GM21423 (cell line): ENCODE data around the gene PRSS1.
"Not testable (repeated sequence)": the region's sequence is repeated elsewhere in the genome, so short reads cannot be mapped to it uniquely, and the experiment has no call there.

Source experiments
- ATAC-seq: cut with Tn5 transposase; IDR thresholded peaks from one replicate; pipeline ENCODE4 v1.9.1; 2021; ENCODE audit warnings: mild to moderate bottlenecking, moderate library complexity; ENCODE audit not compliant: unreplicated experiment

Gene PRSS1

DNA sequence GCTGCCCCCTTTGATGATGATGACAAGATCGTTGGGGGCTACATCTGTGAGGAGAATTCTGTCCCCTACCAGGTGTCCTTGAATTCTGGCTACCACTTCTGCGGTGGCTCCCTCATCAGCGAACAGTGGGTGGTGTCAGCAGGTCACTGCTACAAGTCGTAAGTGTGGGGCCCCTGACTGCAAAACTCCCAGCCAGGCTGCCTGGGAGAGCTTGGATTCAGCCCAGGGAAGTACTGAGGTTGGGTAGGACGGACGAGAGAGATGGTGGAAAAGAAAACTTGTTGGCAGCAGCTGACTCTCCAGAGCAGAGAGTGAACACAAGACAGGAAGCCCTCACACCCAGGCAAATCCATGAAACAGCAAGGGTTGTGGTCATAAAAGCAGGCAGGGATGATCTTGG is 22.8 kb downstream of the PRSS1 start:
- ATAC-seq = no peak

GRCh38 chr7:142772673-142773072 is 23.4 kb downstream of the PRSS1 start:
- no peak for ATAC-seq

GRCh38 chr7:142773230-142773629 is 24.0 kb downstream of the PRSS1 start:
- no peak for ATAC-seq

DNA sequence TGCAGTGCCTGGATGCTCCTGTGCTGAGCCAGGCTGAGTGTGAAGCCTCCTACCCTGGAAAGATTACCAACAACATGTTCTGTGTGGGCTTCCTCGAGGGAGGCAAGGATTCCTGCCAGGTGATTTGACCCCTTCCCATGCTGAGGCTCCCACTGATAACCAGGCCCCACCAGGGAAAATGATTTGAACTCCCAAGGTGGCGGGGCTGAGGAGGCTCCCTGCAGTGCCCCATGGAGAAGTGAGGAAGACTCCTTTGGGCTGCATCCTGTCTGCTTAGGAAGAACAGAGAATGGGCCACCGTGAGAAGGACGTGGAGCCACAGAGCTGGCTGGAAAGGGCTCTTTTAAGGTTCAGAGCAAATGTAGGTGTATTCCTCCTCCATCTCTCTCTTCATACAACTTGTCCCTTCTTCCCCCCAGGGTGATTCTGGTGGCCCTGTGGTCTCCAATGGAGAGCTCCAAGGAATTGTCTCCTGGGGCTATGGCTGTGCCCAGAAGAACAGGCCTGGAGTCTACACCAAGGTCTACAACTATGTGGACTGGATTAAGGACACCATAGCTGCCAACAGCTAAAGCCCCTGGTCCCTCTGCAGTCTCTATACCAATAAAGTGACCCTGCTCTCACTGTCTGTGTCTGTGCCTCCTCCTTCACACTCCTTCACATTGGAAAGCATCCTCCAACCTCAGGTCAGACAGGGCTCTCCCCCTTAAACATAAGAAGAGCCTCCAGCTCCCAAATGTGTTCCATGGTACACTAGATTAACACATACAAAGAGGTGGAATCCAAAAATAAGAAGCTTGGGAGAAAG is 24.9 kb downstream of the PRSS1 start:
- no peak for ATAC-seq

GRCh38 chr7:142774826-142775225 is 25.6 kb downstream of the PRSS1 start:
- ATAC-seq = no peak

- ATAC-seq = not testable (repeated sequence)
These were observed 26.3 kb downstream of the PRSS1 start for GRCh38 chr7:142775351-142776115.

DNA sequence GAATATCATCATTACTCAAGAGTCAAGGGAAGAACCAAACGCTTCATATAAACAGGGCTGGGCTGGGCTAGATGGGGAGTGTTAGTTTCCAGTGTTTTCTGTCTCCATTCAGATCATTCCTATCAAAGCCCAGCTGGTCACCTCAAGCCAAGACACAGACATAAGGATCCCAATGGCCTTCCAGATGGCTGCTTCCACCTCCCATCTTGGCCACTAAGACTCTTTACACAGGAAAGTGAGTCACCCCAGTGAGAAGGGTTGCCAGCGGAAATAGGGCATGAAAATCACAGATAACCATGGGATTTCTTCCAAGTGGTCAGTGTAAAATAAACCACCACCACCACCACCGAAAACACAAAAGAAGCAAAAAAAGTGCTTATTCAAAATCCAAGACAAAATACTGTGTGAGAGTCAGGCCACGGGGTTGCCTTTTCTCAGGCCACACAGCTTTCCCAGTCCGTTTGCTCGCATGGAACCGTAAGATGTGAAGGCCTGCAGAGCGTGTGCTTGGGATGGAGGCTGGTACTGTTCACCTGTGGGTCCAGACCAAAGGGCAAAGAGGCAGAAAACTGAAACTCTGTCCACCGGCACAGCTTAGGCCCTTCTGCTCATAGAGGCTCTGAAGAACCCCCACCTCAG is 27.1 kb downstream of the PRSS1 start:
- no peak for ATAC-seq

- ATAC-seq = not testable (repeated sequence)
These were observed 27.6 kb downstream of the PRSS1 start for GRCh38 chr7:142776845-142777225.

- ATAC-seq = no peak
These were observed 28.0 kb downstream of the PRSS1 start for GRCh38 chr7:142777318-142777717.

GRCh38 chr7:142782922-142783900 is 33.9 kb downstream of the PRSS1 start:
- peak; percentile 92 for ATAC-seq

- no peak for ATAC-seq
These were observed 34.8 kb downstream of the PRSS1 start for GRCh38 chr7:142784096-142784495.

DNA sequence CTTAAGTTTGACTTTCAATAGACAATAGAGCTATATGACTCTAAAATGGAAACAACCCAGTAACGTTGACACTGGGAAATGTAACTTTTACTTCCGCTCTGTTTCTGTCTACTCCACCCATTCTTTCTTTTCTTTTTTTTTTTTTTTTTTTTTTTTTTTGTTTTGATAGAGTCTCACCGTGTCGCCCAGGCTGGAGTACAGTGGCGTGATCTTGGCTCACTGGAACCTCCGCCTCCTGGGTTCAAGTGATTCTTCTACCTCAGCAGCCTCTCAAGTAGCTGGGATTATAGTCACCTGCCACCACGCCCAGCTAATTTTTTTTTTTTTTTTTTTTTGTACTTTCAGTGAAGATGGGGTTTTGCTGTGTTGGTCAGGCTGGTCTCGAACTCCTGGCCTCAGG is 35.4 kb downstream of the PRSS1 start:
- ATAC-seq = no peak

- ATAC-seq = no peak
These were observed 36.6 kb downstream of the PRSS1 start for GRCh38 chr7:142785841-142786250.

DNA sequence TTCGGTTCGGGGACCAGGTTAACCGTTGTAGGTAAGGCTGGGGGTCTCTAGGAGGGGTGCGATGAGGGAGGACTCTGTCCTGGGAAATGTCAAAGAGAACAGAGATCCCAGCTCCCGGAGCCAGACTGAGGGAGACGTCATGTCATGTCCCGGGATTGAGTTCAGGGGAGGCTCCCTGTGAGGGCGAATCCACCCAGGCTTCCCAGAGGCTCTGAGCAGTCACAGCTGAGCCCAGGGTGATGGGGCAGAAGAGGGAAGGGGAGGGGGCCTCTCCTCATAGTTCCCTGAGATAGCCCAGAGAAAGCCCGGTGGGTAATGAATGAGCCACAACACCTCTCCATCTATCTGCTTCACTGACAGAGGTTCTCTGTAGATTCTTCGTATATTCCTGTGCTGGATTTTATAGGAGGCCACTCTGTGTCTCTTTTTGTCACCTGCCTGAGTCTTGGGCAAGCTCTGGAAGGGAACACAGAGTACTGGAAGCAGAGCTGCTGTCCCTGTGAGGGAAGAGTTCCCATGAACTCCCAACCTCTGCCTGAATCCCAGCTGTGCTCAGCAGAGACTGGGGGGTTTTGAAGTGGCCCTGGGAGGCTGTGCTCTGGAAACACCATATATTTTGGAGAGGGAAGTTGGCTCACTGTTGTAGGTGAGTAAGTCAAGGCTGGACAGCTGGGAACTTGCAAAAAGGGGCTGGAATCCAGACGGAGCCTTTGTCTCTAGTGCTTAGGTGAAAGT is 37.9 kb downstream of the PRSS1 start:
- no peak for ATAC-seq

GRCh38 chr7:142787783-142788182 is 38.5 kb downstream of the PRSS1 start:
- no peak for ATAC-seq

DNA sequence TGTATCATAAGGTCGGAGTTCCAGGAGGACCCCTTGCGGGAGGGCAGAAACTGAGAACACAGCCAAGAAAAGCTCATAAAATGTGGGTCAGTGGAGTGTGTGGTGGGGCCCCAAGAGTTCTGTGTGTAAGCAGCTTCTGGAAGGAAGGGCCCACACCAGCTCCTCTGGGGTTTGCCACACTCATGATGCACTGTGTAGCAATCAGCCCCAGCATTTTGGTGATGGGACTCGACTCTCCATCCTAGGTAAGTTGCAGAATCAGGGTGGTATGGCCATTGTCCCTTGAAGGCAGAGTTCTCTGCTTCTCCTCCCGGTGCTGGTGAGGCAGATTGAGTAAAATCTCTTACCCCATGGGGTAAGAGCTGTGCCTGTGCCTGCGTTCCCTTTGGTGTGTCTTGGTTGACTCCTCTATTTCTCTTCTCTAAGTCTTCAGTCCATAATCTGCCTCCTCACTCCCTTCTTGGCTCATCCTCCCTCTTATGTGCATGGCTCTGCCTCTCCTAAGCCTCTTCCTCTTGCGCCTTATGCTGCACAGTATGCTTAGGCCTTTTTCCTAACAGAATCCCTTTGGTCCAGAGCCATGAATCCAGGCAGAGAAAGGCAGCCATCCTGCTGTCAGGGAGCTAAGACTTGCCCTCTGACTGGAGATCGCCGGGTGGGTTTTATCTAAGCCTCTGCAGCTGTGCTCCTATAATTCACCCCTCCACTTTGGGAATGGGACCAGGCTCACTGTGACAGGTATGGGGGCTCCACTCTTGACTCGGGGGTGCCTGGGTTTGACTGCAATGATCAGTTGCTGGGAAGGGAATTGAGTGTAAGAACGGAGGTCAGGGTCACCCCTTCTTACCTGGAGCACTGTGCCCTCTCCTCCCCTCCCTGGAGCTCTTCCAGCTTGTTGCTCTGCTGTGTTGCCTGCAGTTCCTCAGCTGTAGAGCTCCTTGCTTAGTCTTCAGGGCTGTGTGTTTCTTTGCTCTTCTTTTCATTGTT is 39.3 kb downstream of the PRSS1 start:
- ATAC-seq = no peak

DNA sequence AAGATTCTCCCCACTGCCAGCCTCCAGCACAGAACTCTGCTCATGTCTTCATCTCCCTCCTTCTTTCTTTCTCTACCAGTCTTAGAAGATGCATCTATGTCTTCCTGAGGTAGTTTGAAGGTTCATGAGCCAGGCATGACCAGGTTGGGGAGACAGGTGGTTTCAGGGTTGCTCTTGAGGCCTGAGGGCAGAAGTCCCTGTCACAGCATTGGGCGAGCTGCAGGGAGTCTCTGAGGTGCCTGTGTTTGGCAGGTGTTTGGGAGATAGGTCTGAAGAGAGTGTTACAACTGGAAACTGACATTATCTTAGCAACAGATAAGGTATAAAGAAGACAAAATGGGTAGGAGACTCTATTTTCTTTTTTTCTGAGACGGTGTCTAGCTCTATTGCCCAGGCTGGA is 40.2 kb downstream of the PRSS1 start:
- no peak for ATAC-seq

DNA sequence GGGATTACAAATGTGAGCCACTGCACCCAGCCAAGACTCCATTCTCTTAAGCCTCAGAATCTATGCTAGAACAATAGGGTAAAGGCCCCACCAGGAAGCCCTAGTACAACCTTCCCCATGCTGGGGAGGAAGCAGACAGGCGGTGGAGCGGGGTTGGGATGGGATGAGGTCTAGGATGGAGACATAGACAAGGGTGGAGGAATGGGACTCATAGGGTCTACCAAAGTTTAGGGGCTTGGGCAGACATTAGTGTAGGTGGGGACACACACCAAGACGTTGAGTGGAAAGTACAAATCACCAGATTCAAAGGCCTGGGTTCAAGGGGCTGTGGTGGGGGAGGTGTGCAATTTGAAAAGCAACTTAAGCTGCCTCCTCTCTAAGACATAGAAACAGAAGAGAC is 40.8 kb downstream of the PRSS1 start:
- no peak for ATAC-seq

- ATAC-seq = no peak
These were observed 41.3 kb downstream of the PRSS1 start for GRCh38 chr7:142790555-142790954.
